Measurements from ENCODE around the gene RERE.

RERE gene

DNA sequence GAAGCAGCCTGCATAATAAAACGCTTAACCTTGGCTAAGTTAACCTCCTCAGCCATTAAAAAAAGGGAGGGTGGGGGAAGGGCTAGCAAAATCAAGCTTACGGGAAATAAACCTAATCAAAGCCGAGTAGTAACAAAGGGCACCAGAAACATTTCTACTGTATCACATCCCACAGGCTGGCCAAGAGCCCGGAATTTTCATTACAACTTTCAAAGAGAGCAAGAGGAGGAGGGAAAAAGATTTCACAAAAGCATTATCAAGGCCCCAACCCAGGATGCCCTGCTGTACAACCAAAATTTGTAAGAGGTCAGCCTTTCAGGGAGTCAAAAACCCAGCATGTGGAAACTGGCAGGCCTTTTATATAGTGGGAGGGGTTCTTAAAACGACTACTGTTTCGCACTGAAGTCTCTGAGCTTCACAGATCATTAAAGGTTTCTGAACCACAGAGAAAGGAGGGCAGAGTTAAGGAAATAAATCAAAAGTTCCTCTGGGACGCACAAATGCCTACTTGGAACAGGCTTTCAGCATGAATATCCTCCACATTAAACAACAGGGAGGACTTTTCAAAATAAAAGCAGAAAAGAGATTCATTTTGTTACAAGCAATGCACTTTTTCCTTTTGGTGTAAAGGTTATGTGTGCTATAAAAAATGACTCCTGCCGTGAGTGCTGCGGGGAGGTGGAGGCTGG, 409.1 kb downstream of the RERE start:
- no peak for DNase-seq (ENCODE audit: low read depth, low spot score)

DNA sequence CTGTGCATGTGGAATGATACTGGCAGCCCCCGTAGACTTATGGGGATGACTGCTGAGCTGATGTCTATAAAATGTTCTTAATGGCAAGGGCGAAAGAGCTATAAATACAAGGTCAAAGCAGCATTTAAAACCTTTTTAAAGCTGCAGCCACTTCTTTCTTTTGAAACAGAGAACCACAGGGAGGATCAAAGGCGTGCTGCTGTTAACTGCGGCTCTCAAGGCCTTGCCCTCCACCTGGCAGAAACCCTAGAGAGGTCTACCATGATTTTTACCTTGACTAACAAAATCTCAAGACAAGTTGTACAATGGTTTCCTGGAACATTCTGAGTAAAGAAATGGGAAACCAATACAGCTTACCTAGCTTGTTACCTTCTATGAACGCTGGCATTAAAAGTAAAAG, 409.8 kb downstream of the RERE start:
- DNase-seq (ENCODE audit: low read depth, low spot score): no peak

DNA sequence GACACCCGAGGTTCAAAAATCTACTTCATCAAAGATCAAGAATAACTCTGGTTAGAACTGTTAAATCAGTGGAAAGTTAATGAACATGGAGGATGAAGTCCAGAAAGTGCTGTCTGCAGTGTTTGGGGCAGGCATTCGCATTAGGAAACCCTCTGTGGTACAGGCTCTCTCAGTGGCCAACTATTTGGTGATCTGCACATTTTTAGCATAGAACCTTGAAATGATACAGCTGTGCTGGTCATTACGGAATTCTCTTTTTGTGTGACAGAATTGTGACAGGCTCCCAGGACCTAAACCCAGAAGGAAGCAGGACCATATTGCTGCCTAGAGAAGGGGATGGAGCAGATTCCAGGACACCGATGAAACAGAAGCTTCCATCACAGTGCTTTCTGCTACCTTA, 410.5 kb downstream of the RERE start:
- DNase-seq (ENCODE audit: low read depth, low spot score): no peak

DNA sequence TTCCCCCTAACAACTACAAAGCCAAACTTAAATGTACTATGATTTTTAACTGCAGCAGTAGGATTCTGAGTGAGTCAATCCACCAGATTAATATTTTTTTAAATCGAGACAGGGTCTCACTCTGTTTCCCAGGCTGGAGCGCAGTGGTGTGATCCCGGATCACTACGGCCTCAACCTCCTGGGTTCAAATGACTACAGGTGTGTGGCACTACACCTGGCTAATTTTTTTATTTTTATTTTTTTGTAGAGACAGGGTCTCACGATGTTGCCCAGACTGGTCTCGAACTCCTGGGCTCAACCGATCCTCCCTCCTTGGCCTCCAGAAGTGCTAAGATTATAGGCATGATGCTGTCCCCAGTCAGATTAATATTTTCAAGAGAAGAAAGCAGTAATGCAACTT, 411.4 kb downstream of the RERE start:
- DNase-seq (ENCODE audit: low read depth, low spot score): no peak

- no peak for DNase-seq (ENCODE audit: low read depth, low spot score)
These were observed 412.7 kb downstream of the RERE start for GRCh38 chr1:8404460-8405370.

- DNase-seq (ENCODE audit: low read depth, low spot score): no peak
These were observed 415.2 kb downstream of the RERE start for GRCh38 chr1:8402109-8402710.

GRCh38 chr1:8398677-8399076, 418.8 kb downstream of the RERE start:
- no peak for DNase-seq (ENCODE audit: low read depth, low spot score)

DNA sequence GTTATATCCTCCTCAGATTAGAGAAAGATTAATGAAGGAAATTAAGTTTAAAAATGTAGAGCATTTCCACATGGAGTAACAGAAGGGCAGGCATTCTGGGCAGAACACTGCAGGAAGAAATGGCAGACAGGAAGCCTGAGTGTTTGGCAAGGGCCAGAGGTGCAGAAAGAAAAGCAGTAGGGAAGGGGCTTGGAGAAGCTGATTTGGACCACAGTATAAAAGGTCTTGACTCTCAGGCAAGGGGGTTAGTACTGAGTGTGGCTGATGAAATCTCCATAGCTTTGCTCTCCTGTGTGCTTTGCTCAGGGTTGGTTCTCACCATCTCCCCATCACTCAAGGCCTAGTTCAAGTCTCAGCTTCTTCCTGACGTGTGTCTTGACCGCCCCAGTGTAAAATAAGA, 419.4 kb downstream of the RERE start:
- DNase-seq (ENCODE audit: low read depth, low spot score): no peak

GRCh38 chr1:8397511-8397910, 419.9 kb downstream of the RERE start:
- DNase-seq (ENCODE audit: low read depth, low spot score): no peak

DNA sequence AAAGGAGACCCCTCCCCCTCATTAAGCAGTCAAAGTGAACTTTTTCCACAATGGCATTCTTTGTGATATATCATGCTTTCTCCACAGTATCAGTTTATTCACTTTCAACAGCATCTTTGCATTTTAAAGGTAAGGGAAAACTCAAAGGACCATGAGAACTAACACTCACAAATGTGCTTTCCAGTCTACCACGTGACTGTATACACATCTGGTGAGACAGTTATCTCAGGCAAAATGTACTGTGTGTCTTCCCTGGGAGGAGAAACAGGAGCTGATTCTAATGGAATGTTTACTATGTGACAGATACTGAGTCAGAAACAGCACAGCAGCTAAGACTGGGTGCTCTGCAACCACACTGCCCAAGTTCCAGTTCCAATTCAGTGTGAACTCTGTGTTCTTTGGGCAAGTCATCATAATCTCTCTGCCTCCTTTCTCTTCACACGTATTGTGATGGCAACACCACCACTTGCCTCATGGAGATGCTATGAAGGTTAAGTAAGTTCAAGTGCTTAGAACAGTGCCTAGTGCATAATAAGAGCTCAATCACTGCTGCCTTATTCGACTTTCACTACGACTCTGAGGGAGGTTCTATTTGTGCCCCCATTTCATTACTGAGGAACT, 420.5 kb downstream of the RERE start:
- DNase-seq (ENCODE audit: low read depth, low spot score): peak; percentile 59

DNA sequence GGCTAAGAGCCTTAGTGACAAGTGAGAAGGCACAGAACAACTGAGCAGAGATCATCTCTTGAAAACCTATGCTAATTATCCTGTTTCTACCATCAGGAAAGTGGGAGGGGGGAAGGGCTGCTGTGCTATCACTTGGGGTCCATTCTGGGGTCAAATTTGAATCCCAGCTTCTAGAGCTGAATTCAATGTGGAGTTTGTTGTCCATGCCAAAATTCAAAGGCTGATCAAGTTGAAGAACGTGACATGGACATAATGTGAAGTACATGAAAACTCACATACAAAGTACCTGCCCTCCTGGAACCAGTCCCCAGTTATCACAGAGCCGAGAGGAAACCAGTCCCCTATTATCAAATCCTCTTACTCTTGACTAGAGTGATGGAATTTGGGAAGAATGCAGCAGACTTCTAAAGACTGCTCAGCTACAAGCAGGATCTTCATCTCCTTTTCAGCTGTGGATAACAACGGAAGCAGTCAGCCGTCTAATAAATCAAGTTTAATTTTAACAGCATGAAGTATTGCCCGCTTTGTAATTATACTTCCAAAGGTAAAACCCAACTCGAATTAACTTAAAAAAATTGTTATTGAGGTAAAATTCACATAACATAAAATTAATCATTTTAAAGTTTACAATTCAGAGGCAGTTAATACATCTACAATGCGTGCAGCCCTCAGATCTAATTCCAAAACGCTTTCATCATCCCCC, 421.2 kb downstream of the RERE start:
- no peak for DNase-seq (ENCODE audit: low read depth, low spot score)

GRCh38 chr1:8395433-8395866, 422.0 kb downstream of the RERE start:
- DNase-seq (ENCODE audit: low read depth, low spot score): no peak

DNA sequence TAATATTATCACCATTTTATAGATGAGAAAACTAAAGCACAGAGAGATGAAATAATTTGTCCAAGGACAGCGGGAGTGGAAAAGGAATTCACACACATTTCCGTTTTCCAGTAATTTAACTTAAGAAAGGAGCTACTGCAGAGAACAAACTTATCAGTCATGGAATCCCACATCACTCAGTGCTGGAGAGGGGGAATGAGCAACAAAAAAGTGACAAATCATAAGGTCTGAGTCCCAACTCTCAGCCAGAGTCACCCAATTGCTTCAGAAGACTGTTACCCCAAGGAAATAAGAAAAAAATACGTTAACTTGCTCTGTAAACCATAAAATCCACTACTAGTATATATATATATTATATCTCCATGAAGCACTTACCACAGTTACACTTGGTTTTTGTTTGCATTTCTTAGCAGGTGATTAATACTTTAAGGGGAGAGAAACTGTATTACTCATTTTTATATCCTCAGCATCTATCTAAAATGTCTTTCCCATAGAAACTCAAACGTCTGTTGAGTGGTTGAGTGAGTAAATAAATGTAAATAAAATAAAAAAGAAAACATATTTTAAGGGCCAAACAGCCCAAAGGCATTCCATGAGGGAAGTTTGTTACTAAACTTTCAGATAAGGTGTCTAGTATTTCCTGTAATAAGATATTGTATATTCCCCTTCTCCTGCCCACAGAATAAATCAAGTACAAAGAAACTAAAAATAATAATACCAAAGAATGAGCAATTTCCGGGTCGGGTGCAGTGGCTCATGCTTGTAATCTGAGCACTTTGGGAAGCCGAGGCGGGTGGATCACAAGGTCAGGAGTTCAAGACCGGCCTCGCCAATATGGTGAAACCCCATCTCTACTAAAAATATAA, 422.8 kb downstream of the RERE start:
- no peak for DNase-seq (ENCODE audit: low read depth, low spot score)

- DNase-seq (ENCODE audit: low read depth, low spot score): no peak
These were observed 424.9 kb downstream of the RERE start for GRCh38 chr1:8392522-8392921.

GRCh38 chr1:8390707-8391106, 426.7 kb downstream of the RERE start:
- no peak for DNase-seq (ENCODE audit: low read depth, low spot score)

GRCh38 chr1:8389958-8390535, 427.4 kb downstream of the RERE start:
- DNase-seq (ENCODE audit: low read depth, low spot score): no peak

DNA sequence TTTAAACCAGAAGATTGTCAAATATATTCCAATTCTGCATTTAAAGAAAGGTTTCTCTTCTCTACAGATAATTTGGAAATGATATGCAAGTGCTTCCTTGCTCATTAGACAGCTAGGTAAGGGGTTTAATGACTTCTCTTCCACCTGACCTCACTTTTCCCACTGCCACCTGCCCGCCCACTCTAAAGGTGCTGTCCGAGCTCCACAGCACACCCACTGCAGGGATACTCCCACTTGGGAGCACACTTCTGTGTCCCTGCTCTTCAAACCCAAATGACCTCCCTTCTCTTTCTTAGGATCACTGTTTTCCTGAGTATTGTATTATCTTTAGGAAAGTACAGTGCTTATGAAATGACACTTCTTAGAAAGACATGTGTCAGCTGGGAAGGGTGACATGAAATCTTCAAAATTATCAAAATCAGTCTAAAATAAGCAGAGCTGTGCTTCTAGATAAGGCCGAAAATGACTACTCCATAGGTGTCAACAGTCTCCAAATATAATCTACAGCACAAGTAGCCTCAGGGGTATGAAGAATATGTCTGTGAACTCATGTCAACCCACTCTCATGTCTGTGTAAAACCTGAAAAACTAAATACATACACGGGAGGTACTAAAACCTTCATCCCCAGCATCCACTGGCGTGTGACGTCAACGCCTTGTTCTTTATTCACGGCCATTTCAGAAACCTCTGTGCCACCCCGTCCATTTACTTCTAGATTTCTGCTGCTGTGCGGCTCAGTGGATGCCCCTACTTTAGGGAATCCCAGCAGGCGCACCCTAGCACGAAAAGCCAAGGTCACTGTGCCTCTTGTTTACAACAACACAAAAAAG, 428.5 kb downstream of the RERE start:
- DNase-seq (ENCODE audit: low read depth, low spot score): no peak

- DNase-seq (ENCODE audit: low read depth, low spot score): no peak
These were observed 431.2 kb downstream of the RERE start for GRCh38 chr1:8386247-8386646.

DNA sequence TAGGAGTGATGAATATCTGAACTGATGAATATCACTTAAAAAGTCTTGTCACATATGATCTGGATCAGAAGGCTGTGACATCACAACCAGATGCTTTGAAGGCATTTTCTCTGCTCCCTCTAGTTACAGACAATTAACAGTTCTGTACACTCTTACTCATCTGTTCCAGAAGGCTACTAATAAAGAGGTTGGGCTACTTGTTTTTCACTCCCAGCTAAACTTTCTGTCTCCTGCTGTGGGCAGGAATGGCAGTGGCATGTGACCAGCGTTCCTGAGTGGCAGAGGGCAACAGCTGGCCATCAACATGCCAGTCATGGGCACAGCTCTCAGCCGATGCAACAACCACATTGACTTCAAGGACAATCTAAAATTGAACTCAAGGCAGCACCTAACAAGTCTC, 432.9 kb downstream of the RERE start:
- no peak for DNase-seq (ENCODE audit: low read depth, low spot score)
